ENCODE results near the gene CCDC7. TPM values are rescaled to one million over a fixed set of nuclear protein-coding genes. Genes with fewer than 3 reads are reported as not detected.

CCDC7 gene
- total and polyA plus RNA-seq, 10 of the 15 experiments (the other 5 are each of a cell fraction or from before 2014, with no cell fraction given) = 1.8 to 5.6 (median 3.4) TPM

DNA sequence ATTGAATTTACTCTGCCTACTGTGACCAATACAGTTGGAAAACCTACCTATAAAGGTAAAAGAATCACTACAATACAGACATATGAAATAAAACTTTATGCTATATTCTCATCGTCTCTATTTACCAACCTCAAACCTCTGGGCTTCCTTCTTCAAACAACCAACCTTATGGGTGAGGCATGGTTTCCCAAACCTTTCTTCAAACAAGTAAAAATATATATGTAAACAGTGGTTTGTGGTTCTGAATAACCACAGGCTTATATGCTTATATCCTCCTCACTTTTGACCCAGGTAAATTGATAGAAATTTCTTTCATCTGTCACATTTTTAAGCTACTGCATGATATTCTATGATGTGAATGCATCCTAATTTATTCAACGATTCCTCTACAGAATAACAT lies 408.5 kb downstream of the CCDC7 start:
- SMC1A ChIA-PET (ENCODE audit: uncharacterized antibody, unreplicated experiment) = no interaction called here
- POLR2A ChIA-PET = no interaction called here
- DNase-seq (ENCODE audit: low read depth, low spot score) = no peak
- no peaks in the 10 kb centered on the region for H3K4me1 ChIP-seq (ENCODE audit: control insufficient read depth, insufficient read depth, low read length)
- in situ Hi-C loops (cut with MboI) (no loop called here), intact Hi-C loops (cut with micrococcal nuclease; ENCODE audit: unreplicated experiment) (no loop called here)
- no peaks in the 10 kb centered on the region for H4K20me1 ChIP-seq (ENCODE audit: control insufficient read depth, insufficient read depth)
- no peak for FAIRE-seq
- BruUV-seq (replicated peaks) = no TSS peak
- no peak overlapping the region for H3K27ac ChIP-seq (ENCODE audit: control insufficient read depth, insufficient read depth)
- WGBS (ENCODE audit: insufficient coverage, insufficient replicate concordance, low lambda C conversion rate, missing lambda C conversion rate) = 48% methylated on average over 2 of the region's 2 CpGs
- CTCF ChIA-PET = no interaction called here
- no peak overlapping the region for H2AFZ ChIP-seq (ENCODE audit: control insufficient read depth, low read depth, low read length)
- no peak overlapping the region for H3K4me3 ChIP-seq
- no peaks in the 10 kb centered on the region for H3K27me3 ChIP-seq (replicated peaks in 1 of 2; ENCODE audit: control insufficient read depth in 2 of 2, insufficient read depth in 2 of 2, low read length in 1 of 2)
- RAD21 ChIA-PET (ENCODE audit: unreplicated experiment) = interaction anchor here (1.6 kb wide), 1 partner anchor 155 kb away, joined by 4 read pairs; no protein-coding TSS in a partner anchor
- ATAC-seq = no peak
- no peaks in the 10 kb centered on the region for H3K36me3 ChIP-seq (ENCODE audit: control insufficient read depth in 2 of 2, insufficient read depth in 2 of 2, low read length in 1 of 2)
- no peaks in the 10 kb centered on the region for H3K9me3 ChIP-seq (replicated peaks; ENCODE audit: control insufficient read depth, insufficient read depth, low read length)
- H3K9ac ChIP-seq (ENCODE audit: control insufficient read depth, insufficient read depth, low read length) = no peak overlapping the region
- no peaks in the 10 kb centered on the region for H3K79me2 ChIP-seq (ENCODE audit: control insufficient read depth, insufficient read depth, low read length)
- H3K4me2 ChIP-seq (ENCODE audit: control insufficient read depth, insufficient read depth) = no peak overlapping the region
- TF ChIP-seq BHLHE40 (IDR thresholded peaks at IDR 0.05; ENCODE audit: borderline replicate concordance in 1 of 2, low read depth in 2 of 2, low read length in 1 of 2) = no peak

DNA sequence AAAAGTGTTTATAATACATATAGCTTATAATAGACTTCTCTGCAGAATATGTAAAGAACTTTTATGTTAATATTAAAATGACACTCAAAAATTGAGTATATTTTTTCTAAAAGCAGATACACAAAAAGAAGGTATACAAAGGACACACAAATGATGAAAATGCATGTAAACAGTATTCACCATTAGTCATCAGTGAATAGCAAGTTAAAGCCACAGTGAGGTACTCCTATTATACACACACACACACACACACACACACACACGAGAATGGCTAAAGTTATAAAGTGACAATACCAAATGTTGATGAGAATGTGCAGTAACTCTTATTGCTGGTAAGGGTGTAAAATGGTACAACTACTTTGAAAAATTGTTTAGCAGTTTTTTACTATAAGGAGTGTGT lies 419.2 kb downstream of the CCDC7 start:
- 41% methylated on average over 1 of the region's 1 CpG for WGBS (ENCODE audit: insufficient coverage, insufficient replicate concordance, low lambda C conversion rate, missing lambda C conversion rate)
- Histone ChIP-seq H4K20me1 (ENCODE audit: control insufficient read depth, insufficient read depth) (no peaks in the 10 kb centered on the region), H3K4me1 (ENCODE audit: control insufficient read depth, insufficient read depth, low read length) (no peaks in the 10 kb centered on the region), H3K9ac (ENCODE audit: control insufficient read depth, insufficient read depth, low read length) (no peak overlapping the region), H3K4me3 (no peak overlapping the region), H3K79me2 (ENCODE audit: control insufficient read depth, insufficient read depth, low read length) (no peaks in the 10 kb centered on the region), H3K4me2 (ENCODE audit: control insufficient read depth, insufficient read depth) (no peak overlapping the region), H3K9me3 (replicated peaks; ENCODE audit: control insufficient read depth, insufficient read depth, low read length) (no peaks in the 10 kb centered on the region), H2AFZ (ENCODE audit: control insufficient read depth, low read depth, low read length) (no peak overlapping the region), H3K27ac (ENCODE audit: control insufficient read depth, insufficient read depth) (no peak overlapping the region), H3K27me3 (replicated peaks in 1 of 2; ENCODE audit: control insufficient read depth in 2 of 2, insufficient read depth in 2 of 2, low read length in 1 of 2) (no peaks in the 10 kb centered on the region), H3K36me3 (ENCODE audit: control insufficient read depth in 2 of 2, insufficient read depth in 2 of 2, low read length in 1 of 2) (no peaks in the 10 kb centered on the region)
- in situ Hi-C loops (cut with MboI) = no loop called here
- CTCF ChIA-PET = no interaction called here
- FAIRE-seq = no peak
- no peak for ATAC-seq
- no TSS peak for BruUV-seq (replicated peaks)
- intact Hi-C loops (cut with micrococcal nuclease; ENCODE audit: unreplicated experiment) = no loop called here
- POLR2A ChIA-PET = no interaction called here
- RAD21 ChIA-PET (ENCODE audit: unreplicated experiment) = no interaction called here
- no peak for DNase-seq (ENCODE audit: low read depth, low spot score)
- SMC1A ChIA-PET (ENCODE audit: uncharacterized antibody, unreplicated experiment) = no interaction called here
- no peak for TF ChIP-seq EZH2 (IDR thresholded peaks at IDR 0.05; ENCODE audit: borderline replicate concordance, control insufficient read depth, low read depth, low read length)
- no peak for TF ChIP-seq TCF3 (IDR thresholded peaks at IDR 0.05; ENCODE audit: borderline replicate concordance, insufficient read depth, low read depth, low read length)
- TF ChIP-seq RBBP5 (conservative IDR thresholded peaks at IDR 0.05) = no peak
- no peak for TF ChIP-seq NR2C2 (IDR thresholded peaks at IDR 0.05; ENCODE audit: borderline replicate concordance, control insufficient read depth, insufficient read length, low read depth)
- no peak for TF ChIP-seq JUNB (IDR thresholded peaks at IDR 0.05)
- TF ChIP-seq E4F1 (IDR thresholded peaks at IDR 0.05; ENCODE audit: borderline replicate concordance, partially characterized antibody) = no peak
- no peak for TF ChIP-seq ZNF622 (IDR thresholded peaks at IDR 0.05)
- no peak for TF ChIP-seq DPF2 (IDR thresholded peaks at IDR 0.05)
- TF ChIP-seq TARDBP (IDR thresholded peaks at IDR 0.05; ENCODE audit: borderline replicate concordance) = no peak
- no peak for TF ChIP-seq SIN3A (IDR thresholded peaks at IDR 0.05; ENCODE audit: low read depth, low read length)
- TF ChIP-seq NKRF (conservative IDR thresholded peaks at IDR 0.05) = no peak
